K562 (cell line): ENCODE results near the gene IL23A. TPM values are rescaled to one million over a fixed set of nuclear protein-coding genes. Genes with fewer than 3 reads are reported as not detected.

Experiments used
- CBX1 ChIP-seq: sonication (generic); IDR thresholded peaks from 2 replicates; pipeline ENCODE4 v1.6.1; 2016; ENCODE audit warnings: antibody characterized with exemption, low read depth, mild to moderate bottlenecking
- CSDE1 ChIP-seq, 2 experiments: fragments of 450-650 bp; IDR thresholded peaks; 2 replicates each; pipeline ENCODE4 v1.6.1; 2016; ENCODE audit warnings: mild to moderate bottlenecking in 1 of 2
- EP300 ChIP-seq: IDR thresholded peaks from 2 replicates; pipeline ENCODE4 v1.6.1; 2012; ENCODE audit warnings: low read length, improper control_type of control experiment
- FOXM1 ChIP-seq, 2 experiments: fragments of 450-650 bp in 1 of 2; sonication (generic) in 1 of 2; formaldehyde crosslinking in 1 of 2; IDR thresholded peaks; 2 replicates each; pipeline versions ENCODE4 v1.6.1 to v1.9.0; 2017 to 2022; ENCODE audit warnings: low read depth in 2 of 2, mild to moderate bottlenecking in 2 of 2, missing genetic modification reagents in 1 of 2, moderate library complexity in 1 of 2
- HCFC1 ChIP-seq: IDR thresholded peaks from 2 replicates; pipeline ENCODE4 v1.6.1; 2012; ENCODE audit warnings: low read depth, low read length, improper control_type of control experiment
- HDAC6 ChIP-seq: IDR thresholded peaks from 2 replicates; pipeline ENCODE4 v1.6.1; 2012; ENCODE audit warnings: low read depth, mild to moderate bottlenecking, control low read depth, inconsistent platforms, low read length, moderate library complexity
- KDM2B ChIP-seq: fragments of 250-450 bp; sonication (Bioruptor Pico); IDR thresholded peaks from 2 replicates; pipeline ENCODE4 v1.8.0; 2021; ENCODE audit warnings: mild to moderate bottlenecking, moderate library complexity
- MAX ChIP-seq: sonication (generic); formaldehyde crosslinking; IDR thresholded peaks from 2 replicates; pipeline ENCODE4 v1.9.0; 2022; ENCODE audit warnings: mild to moderate bottlenecking, missing genetic modification reagents
- MAZ ChIP-seq, 2 experiments: fragments of 450-650 bp in 1 of 2; sonication (generic) in 1 of 2; formaldehyde crosslinking; IDR thresholded peaks in 1 of 2; conservative IDR thresholded peaks in 1 of 2; 2 replicates each; pipeline versions ENCODE4 v1.4.0 to v1.5.0; 2020; ENCODE audit warnings: mild to moderate bottlenecking in 1 of 2, missing genetic modification reagents in 1 of 2
- MCM3 ChIP-seq: fragments of 450-650 bp; IDR thresholded peaks from 2 replicates; pipeline ENCODE4 v1.6.1; 2016
- MITF ChIP-seq: IDR thresholded peaks from 2 replicates; pipeline ENCODE4 v1.6.1; 2014; ENCODE audit warnings: antibody characterized with exemption
- NFIX ChIP-seq: fragments of 250-450 bp; sonication (Bioruptor Pico); IDR thresholded peaks from 2 replicates; pipeline ENCODE4 v1.4.0; 2020; ENCODE audit warnings: low read depth, mild to moderate bottlenecking, moderate library complexity
- PKNOX1 ChIP-seq: fragments of 450-650 bp; IDR thresholded peaks from 2 replicates; pipeline ENCODE4 v1.6.1; 2016
- PTTG1 ChIP-seq: fragments of 450-650 bp; IDR thresholded peaks from 2 replicates; pipeline ENCODE4 v1.6.1; 2016; ENCODE audit warnings: low read depth, mild to moderate bottlenecking, missing genetic modification characterization, missing compliant biosample characterization
- RB1 ChIP-seq: fragments of 450-650 bp; IDR thresholded peaks from 2 replicates; pipeline ENCODE4 v1.6.1; 2017; ENCODE audit warnings: low read depth, mild to moderate bottlenecking
- RHOXF2B ChIP-seq: fragments of 250-450 bp; sonication (Bioruptor Pico); conservative IDR thresholded peaks from 2 replicates; pipeline ENCODE4 v1.5.1; 2021
- SMARCC2 ChIP-seq: fragments of 450-650 bp; IDR thresholded peaks from 2 replicates; pipeline ENCODE4 v1.6.1; 2017; ENCODE audit warnings: antibody characterized with exemption, moderate library complexity, mild to moderate bottlenecking, low read depth
- SNIP1 ChIP-seq: fragments of 450-650 bp; IDR thresholded peaks from 2 replicates; pipeline ENCODE4 v1.7.1; 2017; ENCODE audit warnings: low read depth, mild to moderate bottlenecking
- TAF9B ChIP-seq: fragments of 450-650 bp; IDR thresholded peaks from 2 replicates; pipeline ENCODE4 v1.6.1; 2018; ENCODE audit warnings: mild to moderate bottlenecking; ENCODE audit not compliant: partially characterized antibody
- THAP7 ChIP-seq: fragments of 250-450 bp; sonication (Bioruptor Pico); IDR thresholded peaks from 2 replicates; pipeline ENCODE4 v1.5.0; 2021
- ZC3H4 ChIP-seq: sonication (generic); formaldehyde crosslinking; IDR thresholded peaks from 2 replicates; pipeline ENCODE4 v1.9.0; 2021; ENCODE audit warnings: missing genetic modification reagents, borderline replicate concordance
- ZNF518B ChIP-seq: fragments of 250-450 bp; sonication (Bioruptor Pico); IDR thresholded peaks from 2 replicates; pipeline ENCODE4 v1.5.0; 2021; ENCODE audit warnings: mild to moderate bottlenecking, moderate library complexity
- polyA plus RNA-seq, 8 experiments: library from polyadenylated mRNA; depleted of rRNA in 4 of 8; stranded (reverse) in 5 of 8; unstranded in 3 of 8; fragments of >200 nt; fragmentation: Nextera tagmentation in 2 of 8; fragmentation: Illumina TruSeq in 1 of 8; extraction: Ambion mirVana in 2 of 8; extraction: Trizol in 1 of 8; gene quantifications; 2 replicates each; pipeline versions ENCODE4 v1.2.1 to v1.2.3, GENCODE V29; 2011 to 2014; ENCODE audit warnings: inconsistent platforms in 1 of 8, missing spikeins in 1 of 8
- total RNA-seq, 7 experiments: library from RNA; depleted of rRNA in 6 of 7; stranded (reverse); fragments of >200 nt in 6 of 7; fragmentation: Illumina TruSeq in 2 of 7; extraction: Trizol in 2 of 7; gene quantifications; 2 replicates each; pipeline versions ENCODE4 v1.2.1 to v1.2.3, GENCODE V29; 2011 to 2021; ENCODE audit warnings: low replicate concordance in 1 of 7

Gene IL23A
- total and polyA plus RNA-seq, 9 of the 15 experiments (the other 6 are each of a cell fraction or from before 2014, with no cell fraction given), result 4.4 to 37.2 (median 9.6) TPM

- TF ChIP-seq RHOXF2B (no peak), MITF (no peak; the same call in 1 of the 2 replicates), RB1 (peak; percentile 9; the same call in 1 of the 2 replicates), ZC3H4 (CRISPR knock-in tag) (no peak), NFIX (CRISPR knock-in tag) (no peak), SMARCC2 (peak; percentile 25; the same call in 1 of the 2 replicates), TAF9B (peak; percentile 83), CBX1 (no peak), MCM3 (no peak), ZNF518B (CRISPR knock-in tag) (no peak), PKNOX1 (no peak), KDM2B (CRISPR knock-in tag) (no peak), HDAC6 (no peak), PTTG1 (tag) (no peak), MAX (CRISPR knock-in tag) (peak; percentile 81; the same call in 1 of the 2 replicates), FOXM1 (IDR thresholded peaks at IDR 0.05; ENCODE audit: low read depth) (peak; percentile 76), FOXM1 (CRISPR knock-in tag; IDR thresholded peaks at IDR 0.05; ENCODE audit: low read depth) (no peak), MAZ (CRISPR knock-in tag; conservative IDR thresholded peaks at IDR 0.05 in 1 of 2, IDR thresholded peaks at IDR 0.05 in 1 of 2) (peak in 1 of 2 experiments; percentile 55; a peak in 2 of 4 replicates), CSDE1 (IDR thresholded peaks at IDR 0.05) (no peak), THAP7 (CRISPR knock-in tag) (no peak), HCFC1 (peak; percentile 46; the same call in 1 of the 2 replicates), EP300 (peak; percentile 3; the same call in 1 of the 2 replicates), SNIP1 (no peak)
Measured at GRCh38 chr12:56333679-56334489, 4.8 kb upstream of the IL23A start, which contains the start of gene PAN2 (continued).
